ENCODE data around the gene NDUFC2. TPM values are rescaled to one million over a fixed set of nuclear protein-coding genes. Genes with fewer than 3 reads are reported as not detected.
A peak's percentile ranks its signal among the peaks of the same experiment; 100 is the strongest.

Gene NDUFC2
- total and polyA plus RNA-seq, 2 donors (not counting 3 experiments of a cell fraction or from before 2014, with no cell fraction given), result 226 to 318 TPM

GRCh38 chr11:78040691-78041379 is 38.8 kb downstream of the NDUFC2 start:
- Histone ChIP-seq H3K36me3 (ENCODE audit: control insufficient read depth in 2 of 2, extremely low read depth in 1 of 2, insufficient read depth in 2 of 2, low read length in 2 of 2) (no peaks in the 10 kb centered on the region), H2AFZ (ENCODE audit: low read depth, low read length) (peak overlapping the region; percentile 70), H4K20me1 (replicated peaks; ENCODE audit: control insufficient read depth, extremely low read depth, insufficient read depth, low read length) (no peaks in the 10 kb centered on the region), H3K27me3 (ENCODE audit: control insufficient read depth in 2 of 2, insufficient read depth in 2 of 2, low read length in 2 of 2) (no peaks in the 10 kb centered on the region), H3K4me3 (replicated peaks in 1 of 3; ENCODE audit: insufficient read depth in 1 of 3, low read depth in 1 of 3, low read length in 3 of 3) (no peak overlapping the region), H3K79me2 (ENCODE audit: control insufficient read depth, insufficient read depth, low read length) (no peaks in the 10 kb centered on the region), H3K27ac (ENCODE audit: insufficient read depth, low read depth, low read length) (peak overlapping the region; percentile 92), H3K9ac (replicated peaks; ENCODE audit: extremely low read depth, insufficient read depth, low read length) (no peak overlapping the region), H3K9me3 (replicated peaks; ENCODE audit: control insufficient read depth, insufficient read depth, low read length) (no peaks in the 10 kb centered on the region), H3K9me1 (replicated peaks; ENCODE audit: control insufficient read depth, extremely low read depth, insufficient read depth, low read length) (no peaks in the 10 kb centered on the region), H3K4me1 (ENCODE audit: control insufficient read depth, extremely low read depth, insufficient read depth, low read length) (peaks cover 23% of the 10 kb centered on the region), H3K4me2 (ENCODE audit: insufficient read depth, low read length) (no peak overlapping the region)
- CTCF ChIA-PET, result interaction anchor here (1.3 to 1.8 kb wide), 2 partner anchors 41 to 279 kb away, joined by 3 to 5 read pairs; no protein-coding TSS in a partner anchor
- DNase-seq (ENCODE audit: low read depth, low spot score) (no peak), FAIRE-seq (no peak)
- no peak for TF ChIP-seq FOS (IDR thresholded peaks at IDR 0.05; ENCODE audit: borderline replicate concordance, insufficient read depth, low read length)
- peak; percentile 24 for TF ChIP-seq POLR2AphosphoS5 (IDR thresholded peaks at IDR 0.05; ENCODE audit: insufficient read depth, low read depth, low read length)
- TSS peak; percentile 72 for BruUV-seq (replicated peaks)
- POLR2A ChIA-PET, result interaction anchor here (0.6 kb wide), 1 partner anchor 47 kb away, joined by 4 read pairs; the partner anchor contains the start of gene INTS4
- intact Hi-C loops (cut with micrococcal nuclease), result no loop called here
- dilution Hi-C loops (cut with MboI; ENCODE audit: extremely low pct_ligation_motif_present, low sequenced_read_pairs), result no loop called here

GRCh38 chr11:78039919-78040671 is 39.6 kb downstream of the NDUFC2 start:
- no TSS peak for BruUV-seq (replicated peaks)
- Histone ChIP-seq H3K9me3 (replicated peaks; ENCODE audit: control insufficient read depth, insufficient read depth, low read length) (no peaks in the 10 kb centered on the region), H3K36me3 (ENCODE audit: control insufficient read depth in 2 of 2, extremely low read depth in 1 of 2, insufficient read depth in 2 of 2, low read length in 2 of 2) (no peaks in the 10 kb centered on the region), H3K9me1 (replicated peaks; ENCODE audit: control insufficient read depth, extremely low read depth, insufficient read depth, low read length) (no peaks in the 10 kb centered on the region), H3K27ac (ENCODE audit: insufficient read depth, low read depth, low read length) (peak overlapping the region; percentile 92), H3K79me2 (ENCODE audit: control insufficient read depth, insufficient read depth, low read length) (no peaks in the 10 kb centered on the region), H2AFZ (ENCODE audit: low read depth, low read length) (peak overlapping the region; percentile 83), H3K9ac (replicated peaks; ENCODE audit: extremely low read depth, insufficient read depth, low read length) (peak overlapping the region; percentile 75), H3K27me3 (ENCODE audit: control insufficient read depth in 2 of 2, insufficient read depth in 2 of 2, low read length in 2 of 2) (no peaks in the 10 kb centered on the region), H4K20me1 (replicated peaks; ENCODE audit: control insufficient read depth, extremely low read depth, insufficient read depth, low read length) (no peaks in the 10 kb centered on the region), H3K4me3 (replicated peaks in 1 of 3; ENCODE audit: insufficient read depth in 1 of 3, low read depth in 1 of 3, low read length in 3 of 3) (peak overlapping the region in 1 of 3 experiments; percentile 48), H3K4me2 (ENCODE audit: insufficient read depth, low read length) (peak overlapping the region; percentile 89), H3K4me1 (ENCODE audit: control insufficient read depth, extremely low read depth, insufficient read depth, low read length) (peaks cover 21% of the 10 kb centered on the region)
- dilution Hi-C loops (cut with MboI; ENCODE audit: extremely low pct_ligation_motif_present, low sequenced_read_pairs), result no loop called here
- FAIRE-seq (peak; percentile 95), DNase-seq (ENCODE audit: low read depth, low spot score) (peak; percentile 80)
- intact Hi-C loops (cut with micrococcal nuclease), result no loop called here
- TF ChIP-seq MAX (IDR thresholded peaks at IDR 0.05; ENCODE audit: insufficient read depth, insufficient read length) (no peak), MYC (IDR thresholded peaks at IDR 0.05; ENCODE audit: low read depth, low read length) (no peak), CTCF (IDR thresholded peaks at IDR 0.05; ENCODE audit: extremely low read depth in 1 of 2, insufficient read depth in 1 of 2, low read depth in 1 of 2, low read length in 2 of 2) (no peak), JUN (IDR thresholded peaks at IDR 0.05; ENCODE audit: borderline replicate concordance, insufficient read depth, insufficient read length, low read depth) (peak; percentile 5), POLR2AphosphoS5 (IDR thresholded peaks at IDR 0.05; ENCODE audit: insufficient read depth, low read depth, low read length) (peak; percentile 83), POLR2A (IDR thresholded peaks at IDR 0.05; ENCODE audit: low read depth, low read length) (peak; percentile 44), EZH2 (IDR thresholded peaks at IDR 0.05; ENCODE audit: borderline replicate concordance, low read depth, low read length, severe bottlenecking) (no peak), FOS (IDR thresholded peaks at IDR 0.05; ENCODE audit: borderline replicate concordance, insufficient read depth, low read length) (peak; percentile 31), GATA2 (IDR thresholded peaks at IDR 0.05; ENCODE audit: insufficient read depth, insufficient read length, low read depth, low read length) (no peak)
- POLR2A ChIA-PET, result interaction anchor here (1.1 kb wide), 1 partner anchor 45 kb away, joined by 8 read pairs; the partner anchor contains the start of gene INTS4
- CTCF ChIA-PET, result interaction anchor here (1.1 to 1.8 kb wide), 3 partner anchors 40 to 278 kb away, joined by 3 to 5 read pairs (median 3); partner anchors contain the start of gene INTS4

Data from endothelial cell of umbilical vein (primary cell).